Right renal cortex interstitium (tissue), 3 donors: Measurements from ENCODE around the gene HSD11B1L. TPM values are rescaled to one million over a fixed set of nuclear protein-coding genes. Genes with fewer than 3 reads are reported as not detected.
A peak's percentile ranks its signal among the peaks of the same experiment; 100 is the strongest.
"Not testable (repeated sequence)": the region's sequence is repeated elsewhere in the genome, so short reads cannot be mapped to it uniquely, and the experiment has no call there.

Source experiments
- DNase-seq, 3 donors: peaks; one replicate each; pipeline ENCODE4 v3.0.0-alpha.2; 2013; ENCODE audit warnings: low read depth in 3 of 3, low spot score in 2 of 3
- polyA plus RNA-seq, 3 donors: library from polyadenylated mRNA; unstranded; fragments of 120-200 nt; gene quantifications; one replicate each; pipeline ENCODE4 v1.2.1, GENCODE V29; 2013; ENCODE audit not compliant: insufficient read length in 3 of 3

Gene HSD11B1L
- polyA plus RNA-seq, 3 donors, result 6.8 to 10.2 (median 8.0) TPM

- peak; percentile 66 to 86 (median 76) for DNase-seq
Observed at GRCh38 chr19:5686647-5687359, 6.0 kb downstream of the HSD11B1L start.

- DNase-seq, result no peak
Observed at GRCh38 chr19:5687360-5688198, 6.8 kb downstream of the HSD11B1L start.

- not testable (repeated sequence) for DNase-seq
Observed at GRCh38 chr19:5688262-5688881, 7.5 kb downstream of the HSD11B1L start.

- peak; percentile 92 to 93 (median 92) for DNase-seq
Observed at GRCh38 chr19:5690125-5690954, 9.5 kb downstream of the HSD11B1L start, which contains the start of gene RPL36. Gene RPL36, plus strand, starts transcription at chr19:5690295. Its CDS starts 213 bp downstream, at chr19:5690508.

GRCh38 chr19:5690955-5691821 is 10.4 kb downstream of the HSD11B1L start:
- no peak for DNase-seq

GRCh38 chr19:5691822-5692722 is 11.2 kb downstream of the HSD11B1L start:
- DNase-seq, result no peak

GRCh38 chr19:5692723-5693194 is 11.9 kb downstream of the HSD11B1L start:
- no peak for DNase-seq

GRCh38 chr19:5693195-5694166 is 12.7 kb downstream of the HSD11B1L start:
- no peak for DNase-seq

- DNase-seq, result no peak
Observed at GRCh38 chr19:5694167-5694955, 13.5 kb downstream of the HSD11B1L start.

- DNase-seq, result no peak
Observed at GRCh38 chr19:5694956-5695648, 14.3 kb downstream of the HSD11B1L start.

- DNase-seq, result no peak
Observed at GRCh38 chr19:5695649-5696195, 14.9 kb downstream of the HSD11B1L start.

- no peak for DNase-seq
Observed at GRCh38 chr19:5696196-5697021, 15.6 kb downstream of the HSD11B1L start.

GRCh38 chr19:5697022-5697889 is 16.4 kb downstream of the HSD11B1L start:
- no peak for DNase-seq
